ENCODE measurements around the gene ADGRG6.

The ADGRG6 gene

GRCh38 chr6:142350309-142350708 lies 48.5 kb downstream of the ADGRG6 start:
- DNase-seq, result no peak

GRCh38 chr6:142353690-142354089 lies 51.9 kb downstream of the ADGRG6 start:
- no peak for DNase-seq

- DNase-seq, result no peak
Measured at GRCh38 chr6:142354650-142355049, 52.8 kb downstream of the ADGRG6 start.

- no peak for DNase-seq
Measured at GRCh38 chr6:142355520-142356174, 53.8 kb downstream of the ADGRG6 start.

GRCh38 chr6:142356201-142356883 lies 54.5 kb downstream of the ADGRG6 start:
- peak; percentile 10 for DNase-seq

GRCh38 chr6:142356884-142357225 lies 55.0 kb downstream of the ADGRG6 start:
- no peak for DNase-seq

GRCh38 chr6:142357879-142358278 lies 56.1 kb downstream of the ADGRG6 start:
- no peak for DNase-seq

- DNase-seq, result no peak
Measured at GRCh38 chr6:142359271-142359960, 57.6 kb downstream of the ADGRG6 start.

- no peak for DNase-seq
Measured at GRCh38 chr6:142361345-142361744, 59.5 kb downstream of the ADGRG6 start.

- DNase-seq, result no peak
Measured at GRCh38 chr6:142361779-142362750, 60.3 kb downstream of the ADGRG6 start.

GRCh38 chr6:142367061-142367460 lies 65.3 kb downstream of the ADGRG6 start:
- no peak for DNase-seq

GRCh38 chr6:142367501-142368018 lies 65.8 kb downstream of the ADGRG6 start:
- no peak for DNase-seq

GRCh38 chr6:142369266-142369665 lies 67.5 kb downstream of the ADGRG6 start:
- DNase-seq, result no peak

- no peak for DNase-seq
Measured at GRCh38 chr6:142372348-142372747, 70.5 kb downstream of the ADGRG6 start.

GRCh38 chr6:142373268-142374090 lies 71.7 kb downstream of the ADGRG6 start:
- no peak for DNase-seq

GRCh38 chr6:142374091-142374770 lies 72.4 kb downstream of the ADGRG6 start:
- no peak for DNase-seq

GRCh38 chr6:142374965-142375733 lies 73.3 kb downstream of the ADGRG6 start:
- DNase-seq, result no peak

- no peak for DNase-seq
Measured at GRCh38 chr6:142376115-142376514, 74.3 kb downstream of the ADGRG6 start.

- no peak for DNase-seq
Measured at GRCh38 chr6:142376800-142377496, 75.1 kb downstream of the ADGRG6 start.

GRCh38 chr6:142377497-142377848 lies 75.7 kb downstream of the ADGRG6 start:
- DNase-seq, result no peak

Data from inflammatory macrophage treated with lipopolysaccharide for 4 hours (primary cell).